Measurements from ENCODE around the gene UXS1.

DNA sequence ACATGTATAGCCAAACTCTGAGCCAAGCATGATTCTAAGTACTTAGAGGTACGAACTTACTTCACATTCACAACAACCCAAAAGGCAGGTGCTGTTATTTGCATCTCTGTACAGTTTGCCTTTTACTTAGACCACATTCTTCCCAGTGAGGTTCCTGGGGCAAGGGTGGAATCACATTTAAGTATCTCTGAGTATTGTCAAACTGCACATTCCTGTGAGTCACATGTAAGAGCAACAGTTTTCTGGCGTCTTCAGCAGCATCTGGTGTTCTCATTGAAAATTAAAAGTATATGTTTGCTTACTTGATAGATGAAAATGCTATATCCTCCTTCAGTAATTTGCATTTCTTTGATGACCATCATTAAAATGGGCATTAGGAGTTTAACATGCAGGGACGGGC is 119.1 kb downstream of the UXS1 start:
- TF ChIP-seq, protein P1, sequence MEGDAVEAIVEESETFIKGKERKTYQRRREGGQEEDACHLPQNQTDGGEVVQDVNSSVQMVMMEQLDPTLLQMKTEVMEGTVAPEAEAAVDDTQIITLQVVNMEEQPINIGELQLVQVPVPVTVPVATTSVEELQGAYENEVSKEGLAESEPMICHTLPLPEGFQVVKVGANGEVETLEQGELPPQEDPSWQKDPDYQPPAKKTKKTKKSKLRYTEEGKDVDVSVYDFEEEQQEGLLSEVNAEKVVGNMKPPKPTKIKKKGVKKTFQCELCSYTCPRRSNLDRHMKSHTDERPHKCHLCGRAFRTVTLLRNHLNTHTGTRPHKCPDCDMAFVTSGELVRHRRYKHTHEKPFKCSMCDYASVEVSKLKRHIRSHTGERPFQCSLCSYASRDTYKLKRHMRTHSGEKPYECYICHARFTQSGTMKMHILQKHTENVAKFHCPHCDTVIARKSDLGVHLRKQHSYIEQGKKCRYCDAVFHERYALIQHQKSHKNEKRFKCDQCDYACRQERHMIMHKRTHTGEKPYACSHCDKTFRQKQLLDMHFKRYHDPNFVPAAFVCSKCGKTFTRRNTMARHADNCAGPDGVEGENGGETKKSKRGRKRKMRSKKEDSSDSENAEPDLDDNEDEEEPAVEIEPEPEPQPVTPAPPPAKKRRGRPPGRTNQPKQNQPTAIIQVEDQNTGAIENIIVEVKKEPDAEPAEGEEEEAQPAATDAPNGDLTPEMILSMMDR (IDR thresholded peaks at IDR 0.05) = no peak
- TF ChIP-seq POLR2A (IDR thresholded peaks at IDR 0.05) = no peak
